Breast epithelium (tissue), 4 donors: ENCODE data around the gene KRT78. TPM values are rescaled to one million over a fixed set of nuclear protein-coding genes. Genes with fewer than 3 reads are reported as not detected.

Experiments
- DNase-seq, 2 donors: peaks; one replicate each; pipeline ENCODE4 v3.0.0-alpha.2; 2019; ENCODE audit warnings: low spot score in 2 of 2
- H3K27ac ChIP-seq, 2 donors: fragments of 200-600 bp; sonication (generic) in 1 of 2; one replicate each; pipeline ENCODE4 v1.5.1; 2016 to 2019; ENCODE audit warnings: mild to moderate bottlenecking in 1 of 2
- H3K27me3 ChIP-seq, 2 donors: fragments of 200-600 bp; sonication (generic) in 1 of 2; one replicate each; pipeline versions ENCODE4 v1.5.1 to v1.6.0; 2017 to 2019; ENCODE audit warnings: control low read depth in 1 of 2, mild to moderate bottlenecking in 1 of 2
- H3K36me3 ChIP-seq: fragments of 200-600 bp; one replicate; pipeline ENCODE4 v1.5.1; 2019
- H3K4me1 ChIP-seq, 2 donors: fragments of 200-600 bp; sonication (generic); one replicate each; pipeline ENCODE4 v1.5.1; 2016 to 2019; ENCODE audit warnings: control low read depth in 1 of 2
- H3K4me3 ChIP-seq, 3 donors: fragments of 200-600 bp; sonication (generic); 1 replicate in 2 of 3; 2 replicates in 1 of 3; pipeline ENCODE4 v1.5.1; 2016 to 2019; ENCODE audit warnings: mild to moderate bottlenecking in 3 of 3, moderate library complexity in 2 of 3
- H3K9me3 ChIP-seq, 2 donors: fragments of 200-600 bp; sonication (generic) in 1 of 2; one replicate each; pipeline ENCODE4 v1.5.1; 2016 to 2019; ENCODE audit warnings: control low read depth in 1 of 2
- CTCF ChIP-seq, 3 donors: fragments of 450-650 bp; IDR thresholded peaks; one replicate each; pipeline ENCODE4 v1.5.1; 2016 to 2017; ENCODE audit warnings: antibody characterized with exemption in 3 of 3, mild to moderate bottlenecking in 3 of 3, moderate library complexity in 3 of 3
- POLR2A ChIP-seq: fragments of 450-650 bp; IDR thresholded peaks from one replicate; pipeline ENCODE4 v1.6.1; 2016; ENCODE audit warnings: antibody characterized with exemption, mild to moderate bottlenecking, moderate library complexity
- POLR2AphosphoS5 ChIP-seq, 3 donors: sonication (generic); formaldehyde crosslinking; IDR thresholded peaks; one replicate each; pipeline ENCODE4 v1.6.1; 2017; ENCODE audit warnings: antibody characterized with exemption in 3 of 3
- intact Hi-C: fragments of 100-400 bp; cut with DNase I; formaldehyde crosslinking; loops from one replicate; pipeline ENCODE4 v1.15.1; 2023; ENCODE audit warnings: low total_unique reads
- total RNA-seq, 3 donors: library from RNA; depleted of rRNA; stranded (reverse); fragments of >200 nt; gene quantifications; one replicate each; pipeline ENCODE4 v1.1.0, GENCODE V29; 2016

KRT78 gene
- total RNA-seq, 3 donors from 2014 or later = 2.0 TPM; not detected in 2

GRCh38 chr12:52806169-52806811 is 42.5 kb downstream of the KRT78 start:
- Histone ChIP-seq H3K4me3 (no peak overlapping the region), H3K4me1 (no peaks in the 10 kb centered on the region), H3K27ac (no peak overlapping the region), H3K36me3 (no peaks in the 10 kb centered on the region), H3K9me3 (no peaks in the 10 kb centered on the region), H3K27me3 (peaks cover 0 to 8% of the 10 kb centered on the region in 2 donors)
- intact Hi-C loops = no loop called here
- DNase-seq = no peak
- TF ChIP-seq POLR2A (no peak), CTCF (IDR thresholded peaks at IDR 0.05) (no peak), POLR2AphosphoS5 (IDR thresholded peaks at IDR 0.05) (no peak)

GRCh38 chr12:52805739-52806138 is 43.1 kb downstream of the KRT78 start:
- Histone ChIP-seq H3K9me3 (no peaks in the 10 kb centered on the region), H3K36me3 (no peaks in the 10 kb centered on the region), H3K4me1 (no peaks in the 10 kb centered on the region), H3K27me3 (peaks cover 0 to 8% of the 10 kb centered on the region in 2 donors), H3K4me3 (no peak overlapping the region), H3K27ac (no peak overlapping the region)
- TF ChIP-seq POLR2A (no peak), POLR2AphosphoS5 (IDR thresholded peaks at IDR 0.05) (no peak), CTCF (IDR thresholded peaks at IDR 0.05) (no peak)
- intact Hi-C loops = no loop called here
- DNase-seq = no peak

- Histone ChIP-seq H3K9me3 (no peaks in the 10 kb centered on the region), H3K27ac (no peak overlapping the region), H3K36me3 (no peaks in the 10 kb centered on the region), H3K4me1 (no peaks in the 10 kb centered on the region), H3K4me3 (no peak overlapping the region), H3K27me3 (peaks cover 0 to 8% of the 10 kb centered on the region in 2 donors)
- DNase-seq = no peak
- intact Hi-C loops = no loop called here
- TF ChIP-seq CTCF (IDR thresholded peaks at IDR 0.05) = no peak
- no peak for TF ChIP-seq POLR2AphosphoS5 (IDR thresholded peaks at IDR 0.05)
- TF ChIP-seq POLR2A = no peak
Observed at GRCh38 chr12:52805000-52805399, 43.8 kb downstream of the KRT78 start.

GRCh38 chr12:52802442-52802841 is 46.4 kb downstream of the KRT78 start:
- DNase-seq = no peak
- no peak overlapping the region for H3K27ac ChIP-seq
- TF ChIP-seq POLR2AphosphoS5 (IDR thresholded peaks at IDR 0.05) (no peak), POLR2A (no peak), CTCF (IDR thresholded peaks at IDR 0.05) (no peak)
- intact Hi-C loops = no loop called here
- H3K9me3 ChIP-seq = no peaks in the 10 kb centered on the region
- H3K4me3 ChIP-seq = no peak overlapping the region
- peaks cover 0 to 3% of the 10 kb centered on the region in 2 donors for H3K27me3 ChIP-seq
- no peaks in the 10 kb centered on the region for H3K36me3 ChIP-seq
- no peaks in the 10 kb centered on the region for H3K4me1 ChIP-seq

- DNase-seq = no peak
- Histone ChIP-seq H3K4me3 (no peak overlapping the region), H3K36me3 (no peaks in the 10 kb centered on the region), H3K27ac (no peak overlapping the region), H3K4me1 (no peaks in the 10 kb centered on the region), H3K27me3 (no peaks in the 10 kb centered on the region), H3K9me3 (no peaks in the 10 kb centered on the region)
- TF ChIP-seq CTCF (IDR thresholded peaks at IDR 0.05) = no peak
- TF ChIP-seq POLR2A = no peak
- no peak for TF ChIP-seq POLR2AphosphoS5 (IDR thresholded peaks at IDR 0.05)
- intact Hi-C loops = no loop called here
Observed at GRCh38 chr12:52801773-52802172, 47.0 kb downstream of the KRT78 start.
